Stimulated activated CD8-positive, alpha-beta memory T cell treated with anti-CD3 and anti-CD28 coated beads, Interleukin-7, amount 100 ng/mL, for 24 hours (primary cell): Measurements from ENCODE around the gene DUSP14.

ENCODE experiments used
- DNase-seq: peaks from one replicate; pipeline ENCODE4 v3.0.0-alpha.2; 2020; ENCODE audit warnings: low read depth

The DUSP14 gene

GRCh38 chr17:37562016-37562745, 72.5 kb downstream of the DUSP14 start:
- DNase-seq = no peak
